HL-60 (cell line): Measurements from ENCODE around the gene IPP.
A peak's percentile ranks its signal among the peaks of the same experiment; 100 is the strongest.

Source experiments
- CTCF ChIP-seq: IDR thresholded peaks from one replicate; pipeline ENCODE4 v1.5.1; 2011; ENCODE audit warnings: low read length, control low read depth, inconsistent platforms; ENCODE audit not compliant: insufficient read depth
- GABPA ChIP-seq: IDR thresholded peaks from 2 replicates; pipeline ENCODE4 v1.6.1; 2012; ENCODE audit warnings: low read depth
- POLR2AphosphoS5 ChIP-seq: IDR thresholded peaks from 2 replicates; pipeline ENCODE4 v1.6.1; 2012; ENCODE audit warnings: low read depth
- REST ChIP-seq: IDR thresholded peaks from 2 replicates; pipeline ENCODE4 v1.6.1; 2012; ENCODE audit warnings: low read depth; ENCODE audit not compliant: insufficient replicate concordance
- SPI1 ChIP-seq: IDR thresholded peaks from 2 replicates; pipeline ENCODE4 v1.6.1; 2012; ENCODE audit warnings: low read depth, mild to moderate bottlenecking, borderline replicate concordance

- TF ChIP-seq CTCF (no peak), POLR2AphosphoS5 (no peak), REST (peak; percentile 19), GABPA (no peak), SPI1 (no peak)
Measured at GRCh38 chr1:45686015-45686287, 64.5 kb downstream of the IPP start.
